ENCODE data around the gene MARK1. TPM values are rescaled to one million over a fixed set of nuclear protein-coding genes. Genes with fewer than 3 reads are reported as not detected.

The MARK1 gene
- total RNA-seq: 10 to 100 TPM in 1 of 4 donors, 1 to 10 TPM in 3; 3.9 to 11.3 (median 6.6) TPM

DNA sequence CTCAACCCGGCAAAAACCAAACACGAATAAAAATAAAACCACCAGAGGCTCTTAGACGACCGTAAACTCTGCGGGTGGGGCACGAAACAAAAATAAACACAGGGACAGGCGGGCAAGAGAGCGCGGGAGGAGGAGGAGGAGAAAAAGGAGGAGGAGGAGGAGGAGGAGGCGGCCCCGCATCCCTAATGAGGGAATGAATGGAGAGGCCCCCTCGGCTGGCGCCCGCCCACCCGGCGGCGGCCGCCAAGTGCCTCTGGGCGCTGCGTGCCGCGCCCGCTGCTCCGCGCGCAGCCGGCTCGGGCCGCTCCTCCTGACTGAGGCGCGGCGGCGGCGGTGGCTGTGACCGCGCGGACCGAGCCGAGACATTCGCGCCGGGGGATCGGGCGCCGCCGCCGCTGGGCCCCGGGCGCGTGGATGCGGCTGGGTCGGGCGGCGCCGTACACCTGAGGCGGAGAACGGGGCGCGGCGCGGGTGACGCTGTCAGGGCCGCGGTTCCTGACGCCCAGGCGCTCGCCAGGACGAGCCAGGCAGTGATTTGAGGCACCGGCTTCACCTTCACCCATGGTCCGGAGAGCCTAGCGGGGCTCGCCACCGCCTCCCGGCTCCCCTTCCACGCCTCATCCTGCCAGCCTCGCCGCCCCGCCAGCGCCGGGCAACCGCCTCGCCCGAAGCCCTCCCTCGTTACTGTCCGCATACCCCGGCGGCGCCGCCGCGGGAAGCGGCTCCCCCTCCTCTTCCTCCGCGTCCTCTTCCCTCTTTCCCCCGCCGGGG, at the start of gene MARK1:
MARK1 (plus strand) TSS at position 229 of the 771 bp plus-strand sequence. CDS start 687 bp downstream, outside the sequence.
- peak within 1 kb of the TSS; percentile 76 to 95 (median 92) for H3K4me3 ChIP-seq
- TF ChIP-seq POLR2A (IDR thresholded peaks at IDR 0.05): peak in 2 of 4 donors; percentile 54 to 65
- TF ChIP-seq, protein P1, sequence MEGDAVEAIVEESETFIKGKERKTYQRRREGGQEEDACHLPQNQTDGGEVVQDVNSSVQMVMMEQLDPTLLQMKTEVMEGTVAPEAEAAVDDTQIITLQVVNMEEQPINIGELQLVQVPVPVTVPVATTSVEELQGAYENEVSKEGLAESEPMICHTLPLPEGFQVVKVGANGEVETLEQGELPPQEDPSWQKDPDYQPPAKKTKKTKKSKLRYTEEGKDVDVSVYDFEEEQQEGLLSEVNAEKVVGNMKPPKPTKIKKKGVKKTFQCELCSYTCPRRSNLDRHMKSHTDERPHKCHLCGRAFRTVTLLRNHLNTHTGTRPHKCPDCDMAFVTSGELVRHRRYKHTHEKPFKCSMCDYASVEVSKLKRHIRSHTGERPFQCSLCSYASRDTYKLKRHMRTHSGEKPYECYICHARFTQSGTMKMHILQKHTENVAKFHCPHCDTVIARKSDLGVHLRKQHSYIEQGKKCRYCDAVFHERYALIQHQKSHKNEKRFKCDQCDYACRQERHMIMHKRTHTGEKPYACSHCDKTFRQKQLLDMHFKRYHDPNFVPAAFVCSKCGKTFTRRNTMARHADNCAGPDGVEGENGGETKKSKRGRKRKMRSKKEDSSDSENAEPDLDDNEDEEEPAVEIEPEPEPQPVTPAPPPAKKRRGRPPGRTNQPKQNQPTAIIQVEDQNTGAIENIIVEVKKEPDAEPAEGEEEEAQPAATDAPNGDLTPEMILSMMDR (IDR thresholded peaks at IDR 0.05): no peak
- no peaks in the 10 kb centered on the region for H3K9me3 ChIP-seq
- no peaks in the 10 kb centered on the region for H3K36me3 ChIP-seq
- WGBS, 2 donors: 0 to 2% methylated on average over 37 to 41 of the region's 96 CpGs
- H3K4me1 ChIP-seq: peaks cover 0 to 39% (median 10%) of the 10 kb centered on the region in 3 donors
- peak within 1 kb of the TSS; percentile 88 to 94 (median 92) for H3K27ac ChIP-seq
- H3K27me3 ChIP-seq: peaks cover 0 to 12% (median 0%) of the 10 kb centered on the region in 4 donors
- DNase-seq: no peak
- intact Hi-C loops (cut with DNase I): no loop called here

DNA sequence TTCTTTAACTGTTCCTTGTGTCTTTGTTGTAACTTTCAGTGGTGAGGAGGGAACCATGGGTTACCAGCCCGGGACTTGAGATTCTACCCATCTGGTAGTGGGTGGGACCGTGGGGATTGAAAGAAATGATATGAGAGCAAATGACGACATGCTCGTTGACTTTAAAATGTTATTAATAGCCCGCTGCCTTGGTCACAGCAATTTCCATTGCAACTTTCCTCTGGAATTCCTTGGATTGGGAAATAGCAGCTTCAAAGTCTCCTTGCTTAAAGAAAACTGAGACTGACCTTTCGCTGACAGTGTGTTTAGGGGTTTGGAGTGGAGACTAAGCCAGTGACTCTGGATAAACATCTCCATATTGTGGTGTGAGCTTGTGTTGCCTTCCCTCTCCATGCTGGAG, 44.2 kb upstream of the MARK1 start:
- 52 to 67% methylated on average over 6 of the region's 6 CpGs for WGBS, 2 donors
- H3K36me3 ChIP-seq: no peaks in the 10 kb centered on the region
- peak overlapping the region in 2 of 4 donors; percentile 60 to 71 for H3K27ac ChIP-seq
- no peak for TF ChIP-seq POLR2A (IDR thresholded peaks at IDR 0.05)
- TF ChIP-seq, protein P1 (IDR thresholded peaks at IDR 0.05): no peak
- intact Hi-C loops (cut with DNase I): no loop called here
- DNase-seq: no peak
- H3K9me3 ChIP-seq: no peaks in the 10 kb centered on the region
- H3K4me3 ChIP-seq: no peak overlapping the region
- no peaks in the 10 kb centered on the region for H3K27me3 ChIP-seq
- H3K4me1 ChIP-seq: no peaks in the 10 kb centered on the region

- no peaks in the 10 kb centered on the region for H3K36me3 ChIP-seq
- no peak overlapping the region for H3K4me3 ChIP-seq
- no peaks in the 10 kb centered on the region for H3K9me3 ChIP-seq
- intact Hi-C loops (cut with DNase I): no loop called here
- H3K4me1 ChIP-seq: no peaks in the 10 kb centered on the region
- TF ChIP-seq POLR2A (IDR thresholded peaks at IDR 0.05): no peak
- TF ChIP-seq, protein P1 (IDR thresholded peaks at IDR 0.05): no peak
- no peak for DNase-seq
- H3K27ac ChIP-seq: peak overlapping the region in 2 of 4 donors; percentile 60 to 71
- H3K27me3 ChIP-seq: no peaks in the 10 kb centered on the region
Observed at GRCh38 chr1:220484135-220484534, 43.8 kb upstream of the MARK1 start.

- Histone ChIP-seq H3K27me3 (no peaks in the 10 kb centered on the region), H3K4me3 (no peak overlapping the region), H3K9me3 (no peaks in the 10 kb centered on the region), H3K36me3 (no peaks in the 10 kb centered on the region), H3K27ac (peak overlapping the region in 1 of 4 donors; percentile 71), H3K4me1 (no peaks in the 10 kb centered on the region)
- WGBS, 2 donors: 62 to 64% methylated on average over 3 of the region's 3 CpGs
- no peak for TF ChIP-seq POLR2A (IDR thresholded peaks at IDR 0.05)
- TF ChIP-seq, protein P1 (IDR thresholded peaks at IDR 0.05): no peak
- intact Hi-C loops (cut with DNase I): no loop called here
- no peak for DNase-seq
Observed at GRCh38 chr1:220485131-220485530, 42.8 kb upstream of the MARK1 start.

GRCh38 chr1:220485791-220486190, 42.1 kb upstream of the MARK1 start:
- no peaks in the 10 kb centered on the region for H3K36me3 ChIP-seq
- TF ChIP-seq, protein P1 (IDR thresholded peaks at IDR 0.05): no peak
- TF ChIP-seq POLR2A (IDR thresholded peaks at IDR 0.05): no peak
- H3K27me3 ChIP-seq: no peaks in the 10 kb centered on the region
- 65 to 72% methylated on average over 6 of the region's 6 CpGs for WGBS, 2 donors
- H3K4me3 ChIP-seq: no peak overlapping the region
- no peaks in the 10 kb centered on the region for H3K4me1 ChIP-seq
- no peak for DNase-seq
- H3K9me3 ChIP-seq: no peaks in the 10 kb centered on the region
- intact Hi-C loops (cut with DNase I): no loop called here
- no peak overlapping the region for H3K27ac ChIP-seq

Measured in esophagus squamous epithelium (tissue), 5 donors.